ENCODE results near the gene FAM174A. TPM values are rescaled to one million over a fixed set of nuclear protein-coding genes. Genes with fewer than 3 reads are reported as not detected.

The FAM174A gene
- total RNA-seq, 4 donors from 2014 or later: 17.6 to 51.5 (median 31.0) TPM

DNA sequence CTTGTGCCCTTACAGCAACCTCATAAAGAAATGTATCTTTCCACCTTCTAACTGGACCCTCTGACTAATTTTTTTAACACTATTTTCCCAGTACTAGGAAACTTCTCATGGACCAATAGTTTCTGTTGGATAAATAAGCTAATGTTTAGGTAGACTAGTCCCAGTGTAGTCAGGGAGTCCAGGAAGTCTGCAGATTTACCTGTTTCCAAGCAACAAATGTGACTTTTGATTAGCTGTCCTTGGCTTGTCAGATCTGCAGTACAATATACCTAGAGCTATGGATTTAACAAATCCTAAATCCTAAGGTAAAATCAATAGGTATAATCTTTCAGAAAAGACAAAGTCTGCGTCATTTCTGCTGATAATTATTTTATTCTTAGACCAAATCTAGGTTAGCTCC is 55.7 kb downstream of the FAM174A start:
- TF ChIP-seq POLR2A (IDR thresholded peaks at IDR 0.05): no peak
- no peak for TF ChIP-seq EP300 (IDR thresholded peaks at IDR 0.05)
- TF ChIP-seq, protein P1, sequence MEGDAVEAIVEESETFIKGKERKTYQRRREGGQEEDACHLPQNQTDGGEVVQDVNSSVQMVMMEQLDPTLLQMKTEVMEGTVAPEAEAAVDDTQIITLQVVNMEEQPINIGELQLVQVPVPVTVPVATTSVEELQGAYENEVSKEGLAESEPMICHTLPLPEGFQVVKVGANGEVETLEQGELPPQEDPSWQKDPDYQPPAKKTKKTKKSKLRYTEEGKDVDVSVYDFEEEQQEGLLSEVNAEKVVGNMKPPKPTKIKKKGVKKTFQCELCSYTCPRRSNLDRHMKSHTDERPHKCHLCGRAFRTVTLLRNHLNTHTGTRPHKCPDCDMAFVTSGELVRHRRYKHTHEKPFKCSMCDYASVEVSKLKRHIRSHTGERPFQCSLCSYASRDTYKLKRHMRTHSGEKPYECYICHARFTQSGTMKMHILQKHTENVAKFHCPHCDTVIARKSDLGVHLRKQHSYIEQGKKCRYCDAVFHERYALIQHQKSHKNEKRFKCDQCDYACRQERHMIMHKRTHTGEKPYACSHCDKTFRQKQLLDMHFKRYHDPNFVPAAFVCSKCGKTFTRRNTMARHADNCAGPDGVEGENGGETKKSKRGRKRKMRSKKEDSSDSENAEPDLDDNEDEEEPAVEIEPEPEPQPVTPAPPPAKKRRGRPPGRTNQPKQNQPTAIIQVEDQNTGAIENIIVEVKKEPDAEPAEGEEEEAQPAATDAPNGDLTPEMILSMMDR (IDR thresholded peaks at IDR 0.05): no peak
- no peak for TF ChIP-seq POLR2AphosphoS5 (IDR thresholded peaks at IDR 0.05)
- Histone ChIP-seq H3K4me1 (peaks cover 0 to 8% (median 0%) of the 10 kb centered on the region in 3 donors), H3K4me3 (no peak overlapping the region), H3K27ac (no peak overlapping the region), H3K36me3 (peaks cover 0 to 11% of the 10 kb centered on the region in 2 donors), H3K9me3 (no peaks in the 10 kb centered on the region), H3K27me3 (no peaks in the 10 kb centered on the region)
- WGBS, 2 donors (ENCODE audit: low coverage in 1 of 2): 82 to 100% methylated on average over 1 of the region's 1 CpG
- no peak for ATAC-seq

DNA sequence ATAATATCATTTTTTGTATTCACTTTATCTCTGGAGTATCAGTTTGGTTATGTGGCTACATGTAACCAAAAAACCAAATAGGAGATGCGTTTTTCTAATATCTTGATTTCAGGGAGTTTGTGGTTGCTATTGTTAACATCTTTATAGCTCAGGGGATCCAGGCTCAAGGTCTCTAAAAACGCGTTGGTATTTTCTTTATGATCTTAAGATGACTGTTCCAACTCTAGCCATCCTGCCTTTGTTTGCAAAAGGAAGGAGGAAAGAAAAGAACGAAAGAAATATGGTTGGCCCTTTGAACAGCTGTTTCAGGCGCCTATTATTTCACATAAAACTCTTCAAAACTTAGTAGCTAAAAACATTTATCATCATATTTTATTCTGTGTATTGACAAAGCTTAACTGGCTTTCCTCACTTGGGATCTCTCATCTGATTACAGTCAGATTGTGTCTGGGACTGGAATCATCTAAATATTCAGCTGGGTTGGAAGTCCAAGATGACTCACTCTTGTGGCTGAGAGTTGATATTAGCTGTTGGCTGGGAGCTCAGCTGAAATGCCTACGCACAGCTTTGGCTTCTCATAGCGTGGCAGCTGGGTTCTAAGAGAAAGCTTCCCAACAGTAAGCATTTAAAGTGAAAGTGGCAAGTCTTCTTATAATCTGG is 60.1 kb downstream of the FAM174A start:
- H3K27ac ChIP-seq: peak overlapping the region in 1 of 4 donors; percentile 23
- H3K4me1 ChIP-seq: peaks cover 0 to 8% (median 0%) of the 10 kb centered on the region in 3 donors
- 39 to 42% methylated on average over 7 of the region's 7 CpGs for WGBS, 2 donors (ENCODE audit: low coverage in 1 of 2)
- no peak overlapping the region for H3K4me3 ChIP-seq
- H3K9me3 ChIP-seq: no peaks in the 10 kb centered on the region
- TF ChIP-seq, protein P1 (IDR thresholded peaks at IDR 0.05): no peak
- TF ChIP-seq EP300 (IDR thresholded peaks at IDR 0.05) (no peak), POLR2A (IDR thresholded peaks at IDR 0.05) (no peak), POLR2AphosphoS5 (IDR thresholded peaks at IDR 0.05) (peak; percentile 17)
- peak; percentile 72 for ATAC-seq
- H3K36me3 ChIP-seq: no peaks in the 10 kb centered on the region
- no peaks in the 10 kb centered on the region for H3K27me3 ChIP-seq

DNA sequence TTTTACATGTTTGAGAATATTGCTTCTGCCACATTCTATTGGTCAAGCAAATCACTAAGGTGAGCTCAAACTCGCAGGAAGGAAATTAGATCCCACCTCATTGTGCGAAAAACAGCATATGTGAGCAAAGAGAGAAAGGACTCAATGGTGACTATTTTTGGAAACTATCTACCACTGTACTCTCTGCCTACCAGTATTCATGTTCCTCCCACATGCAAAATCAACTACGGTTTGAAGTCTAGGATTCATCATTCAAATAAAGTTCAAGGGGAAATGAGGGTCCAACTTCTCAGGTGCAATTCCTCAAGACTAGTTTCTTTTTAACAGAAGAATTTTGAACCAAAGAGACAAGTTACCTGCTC is 60.6 kb downstream of the FAM174A start:
- no peak for ATAC-seq
- TF ChIP-seq EP300 (IDR thresholded peaks at IDR 0.05) (no peak), POLR2AphosphoS5 (IDR thresholded peaks at IDR 0.05) (no peak), POLR2A (IDR thresholded peaks at IDR 0.05) (no peak)
- TF ChIP-seq, protein P1 (IDR thresholded peaks at IDR 0.05): no peak
- 56 to 65% methylated on average over 3 of the region's 3 CpGs for WGBS, 2 donors (ENCODE audit: low coverage in 1 of 2)

DNA sequence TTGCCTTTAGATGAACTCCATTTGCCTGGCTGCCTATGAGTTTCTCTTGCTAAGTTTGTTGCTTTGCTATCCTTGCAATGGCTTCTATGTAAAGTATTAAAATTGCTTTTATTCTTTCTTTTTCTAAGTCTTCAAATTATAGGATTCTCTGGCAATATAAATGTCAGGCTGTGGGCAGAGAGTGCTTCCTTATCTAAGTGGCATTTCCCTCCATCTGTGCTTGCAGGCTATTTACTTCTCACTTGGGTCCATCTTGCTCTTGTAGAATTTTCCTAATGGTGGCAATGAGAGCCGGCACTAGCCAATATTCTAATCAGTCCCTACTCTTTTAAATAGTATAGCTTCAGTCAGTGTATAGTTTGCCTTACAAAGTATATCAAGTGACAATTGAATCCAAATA is 63.3 kb downstream of the FAM174A start:
- Histone ChIP-seq H3K4me1 (peaks cover 0 to 8% (median 0%) of the 10 kb centered on the region in 3 donors), H3K36me3 (no peaks in the 10 kb centered on the region), H3K27me3 (no peaks in the 10 kb centered on the region), H3K27ac (no peak overlapping the region), H3K9me3 (no peaks in the 10 kb centered on the region), H3K4me3 (no peak overlapping the region)
- no peak for ATAC-seq
- TF ChIP-seq EP300 (IDR thresholded peaks at IDR 0.05): no peak
- no peak for TF ChIP-seq POLR2AphosphoS5 (IDR thresholded peaks at IDR 0.05)
- TF ChIP-seq POLR2A (IDR thresholded peaks at IDR 0.05): no peak
- TF ChIP-seq, protein P1 (IDR thresholded peaks at IDR 0.05): no peak
- WGBS, 2 donors (ENCODE audit: low coverage in 1 of 2): 77 to 100% methylated on average over 1 of the region's 1 CpG

More for the DNA sequence above, 60.6 kb downstream of the FAM174A start:
- Histone ChIP-seq H3K27me3 (no peaks in the 10 kb centered on the region), H3K9me3 (no peaks in the 10 kb centered on the region), H3K4me3 (no peak overlapping the region), H3K27ac (peak overlapping the region in 1 of 4 donors; percentile 23), H3K4me1 (peaks cover 0 to 8% (median 0%) of the 10 kb centered on the region in 3 donors), H3K36me3 (no peaks in the 10 kb centered on the region)
